Neural cell (in vitro differentiated cells): ENCODE results near the gene MYO5C. TPM values are rescaled to one million over a fixed set of nuclear protein-coding genes. Genes with fewer than 3 reads are reported as not detected.

Source experiments
- H2AFZ ChIP-seq: fragments of 200-600, 300-800 bp; sonication (generic), shearing (Covaris generic); 2 replicates; pipeline ENCODE4 v1.6.0; 2014; ENCODE audit warnings: low read depth, mild to moderate bottlenecking, antibody characterized with exemption, low read length, moderate library complexity
- H3F3A ChIP-seq: fragments of 200-600 bp; shearing (Covaris generic); 2 replicates; pipeline ENCODE4 v1.6.1; 2016; ENCODE audit warnings: mild to moderate bottlenecking, moderate library complexity, mixed read lengths, antibody characterized with exemption, low read length; ENCODE audit not compliant: insufficient read depth, poor library complexity, severe bottlenecking
- H3K27ac ChIP-seq: fragments of 200-600, 300-800 bp; sonication (generic), shearing (Covaris generic); 2 replicates; pipeline ENCODE4 v1.5.1; 2014; ENCODE audit warnings: mild to moderate bottlenecking, low read length, moderate library complexity
- H3K27me3 ChIP-seq: fragments of 300-800, 200-600 bp; sonication (generic), shearing (Covaris generic); 2 replicates; pipeline ENCODE4 v1.6.0; 2014; ENCODE audit warnings: mild to moderate bottlenecking, low read depth, low read length, moderate library complexity; ENCODE audit not compliant: insufficient read depth
- H3K36me3 ChIP-seq: fragments of 300-800, 200-600 bp; sonication (generic), shearing (Covaris generic); 2 replicates; pipeline ENCODE4 v1.5.1; 2014; ENCODE audit warnings: mild to moderate bottlenecking, antibody characterized with exemption, low read length, moderate library complexity; ENCODE audit not compliant: insufficient read depth
- H3K4me2 ChIP-seq: fragments of 300-800, 200-600 bp; sonication (generic), shearing (Covaris generic); 2 replicates; pipeline ENCODE4 v1.6.0; 2014; ENCODE audit warnings: mild to moderate bottlenecking, low read length
- H3K4me3 ChIP-seq: fragments of 300-800, 200-600 bp; sonication (generic), shearing (Covaris generic); 2 replicates; pipeline ENCODE4 v1.5.1; 2014; ENCODE audit warnings: mild to moderate bottlenecking, low read length, moderate library complexity
- H3K79me2 ChIP-seq: fragments of 200-600 bp; shearing (Covaris generic); replicated peaks from 2 replicates; pipeline ENCODE4 v1.6.0; 2014; ENCODE audit warnings: mild to moderate bottlenecking, low read length, moderate library complexity; ENCODE audit not compliant: insufficient read depth
- H3K9ac ChIP-seq: fragments of 300-800, 200-600 bp; sonication (generic), shearing (Covaris generic); 2 replicates; pipeline ENCODE4 v1.6.1; 2016; ENCODE audit warnings: mild to moderate bottlenecking, low read length, mixed read lengths
- H3K9me2 ChIP-seq: fragments of 200-600 bp; shearing (Covaris generic); 2 replicates; pipeline ENCODE4 v1.6.1; 2016; ENCODE audit warnings: mild to moderate bottlenecking, low read length, mixed read lengths; ENCODE audit not compliant: insufficient read depth
- H3K9me3 ChIP-seq: fragments of 200-600, 300-800 bp; sonication (generic), shearing (Covaris generic); 2 replicates; pipeline ENCODE4 v1.6.1; 2016; ENCODE audit warnings: mild to moderate bottlenecking, mixed run types, low read length, moderate library complexity, mixed read lengths
- H4K20me1 ChIP-seq: fragments of 200-600 bp; shearing (Covaris generic); 2 replicates; pipeline ENCODE4 v1.6.1; 2016; ENCODE audit warnings: mild to moderate bottlenecking, mixed run types; ENCODE audit not compliant: insufficient read depth
- EP300 ChIP-seq: fragments of 450-650 bp; conservative IDR thresholded peaks from 2 replicates; pipeline ENCODE4 v1.6.1; 2014; ENCODE audit warnings: antibody characterized with exemption, mild to moderate bottlenecking, moderate library complexity; ENCODE audit not compliant: poor library complexity, severe bottlenecking
- EZH2 ChIP-seq: fragments of 200-600, 300-800 bp; shearing (Covaris generic), sonication (generic); IDR thresholded peaks from 2 replicates; pipeline ENCODE4 v1.6.1; 2014; ENCODE audit warnings: antibody characterized with exemption, low read length, borderline replicate concordance, mild to moderate bottlenecking; ENCODE audit not compliant: insufficient read depth, poor library complexity, severe bottlenecking
- MXI1 ChIP-seq: fragments of 450-650 bp; conservative IDR thresholded peaks from 2 replicates; pipeline ENCODE4 v1.6.1; 2014; ENCODE audit warnings: antibody characterized with exemption, mild to moderate bottlenecking; ENCODE audit not compliant: poor library complexity, severe bottlenecking
- POLR2AphosphoS5 ChIP-seq: IDR thresholded peaks from 2 replicates; pipeline ENCODE4 v1.6.1; 2012
- RAD21 ChIP-seq: fragments of 450-650 bp; conservative IDR thresholded peaks from 2 replicates; pipeline ENCODE4 v1.6.1; 2014; ENCODE audit warnings: antibody characterized with exemption, mild to moderate bottlenecking, moderate library complexity
- SMC3 ChIP-seq: fragments of 450-650 bp; conservative IDR thresholded peaks from 2 replicates; pipeline ENCODE4 v1.6.1; 2014; ENCODE audit warnings: antibody characterized with exemption, mild to moderate bottlenecking, moderate library complexity; ENCODE audit not compliant: poor library complexity
- TAF1 ChIP-seq: IDR thresholded peaks from 2 replicates; pipeline ENCODE4 v1.6.1; 2012; ENCODE audit warnings: low read depth
- polyA plus RNA-seq: library from polyadenylated mRNA; depleted of rRNA; stranded (reverse); fragments of >200 nt; gene quantifications from 2 replicates; pipeline ENCODE4 v1.2.3, GENCODE V29; 2014
- TF ChIP-seq, protein P1 (sequence below): fragments of 450-650 bp; IDR thresholded peaks from 2 replicates; pipeline ENCODE4 v1.5.1; 2014; ENCODE audit warnings: antibody characterized with exemption, mild to moderate bottlenecking, moderate library complexity; ENCODE audit not compliant: poor library complexity, severe bottlenecking
- TF ChIP-seq, protein P2 (sequence below): IDR thresholded peaks from 2 replicates; pipeline ENCODE4 v1.6.1; 2012; ENCODE audit warnings: borderline replicate concordance

The MYO5C gene
- polyA plus RNA-seq, 1 donor from 2014 or later = 0.77 TPM

DNA sequence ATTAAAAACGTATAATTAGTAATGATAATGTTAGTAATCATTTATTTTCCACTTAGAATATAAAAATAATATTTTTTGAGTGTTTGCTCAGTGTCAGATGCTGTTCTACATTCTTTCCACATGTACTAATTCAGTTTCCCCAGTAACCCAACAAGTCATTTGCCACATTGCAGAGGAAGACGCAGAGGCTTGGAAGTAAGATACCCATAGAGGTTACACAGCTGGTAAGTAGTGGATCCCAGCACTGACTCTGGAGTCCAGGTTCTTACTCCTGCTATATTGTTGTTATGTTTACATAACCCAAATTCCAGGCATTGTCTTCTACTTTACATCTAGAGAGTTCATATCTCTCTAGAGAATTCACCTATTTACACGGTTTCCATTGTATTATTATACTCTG, 48.2 kb upstream of the MYO5C start:
- no peaks in the 10 kb centered on the region for H3K36me3 ChIP-seq
- no peaks in the 10 kb centered on the region for H4K20me1 ChIP-seq
- H3F3A ChIP-seq = no peaks in the 10 kb centered on the region
- H3K79me2 ChIP-seq = no peaks in the 10 kb centered on the region
- no peak overlapping the region for H3K9ac ChIP-seq
- H2AFZ ChIP-seq = no peak overlapping the region
- no peak overlapping the region for H3K27ac ChIP-seq
- H3K27me3 ChIP-seq = no peaks in the 10 kb centered on the region
- TF ChIP-seq MXI1 (no peak), EP300 (no peak), POLR2AphosphoS5 (no peak), TAF1 (no peak), SMC3 (no peak), EZH2 (no peak), RAD21 (no peak)
- TF ChIP-seq, protein P1, sequence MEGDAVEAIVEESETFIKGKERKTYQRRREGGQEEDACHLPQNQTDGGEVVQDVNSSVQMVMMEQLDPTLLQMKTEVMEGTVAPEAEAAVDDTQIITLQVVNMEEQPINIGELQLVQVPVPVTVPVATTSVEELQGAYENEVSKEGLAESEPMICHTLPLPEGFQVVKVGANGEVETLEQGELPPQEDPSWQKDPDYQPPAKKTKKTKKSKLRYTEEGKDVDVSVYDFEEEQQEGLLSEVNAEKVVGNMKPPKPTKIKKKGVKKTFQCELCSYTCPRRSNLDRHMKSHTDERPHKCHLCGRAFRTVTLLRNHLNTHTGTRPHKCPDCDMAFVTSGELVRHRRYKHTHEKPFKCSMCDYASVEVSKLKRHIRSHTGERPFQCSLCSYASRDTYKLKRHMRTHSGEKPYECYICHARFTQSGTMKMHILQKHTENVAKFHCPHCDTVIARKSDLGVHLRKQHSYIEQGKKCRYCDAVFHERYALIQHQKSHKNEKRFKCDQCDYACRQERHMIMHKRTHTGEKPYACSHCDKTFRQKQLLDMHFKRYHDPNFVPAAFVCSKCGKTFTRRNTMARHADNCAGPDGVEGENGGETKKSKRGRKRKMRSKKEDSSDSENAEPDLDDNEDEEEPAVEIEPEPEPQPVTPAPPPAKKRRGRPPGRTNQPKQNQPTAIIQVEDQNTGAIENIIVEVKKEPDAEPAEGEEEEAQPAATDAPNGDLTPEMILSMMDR = no peak
- TF ChIP-seq, protein P2, sequence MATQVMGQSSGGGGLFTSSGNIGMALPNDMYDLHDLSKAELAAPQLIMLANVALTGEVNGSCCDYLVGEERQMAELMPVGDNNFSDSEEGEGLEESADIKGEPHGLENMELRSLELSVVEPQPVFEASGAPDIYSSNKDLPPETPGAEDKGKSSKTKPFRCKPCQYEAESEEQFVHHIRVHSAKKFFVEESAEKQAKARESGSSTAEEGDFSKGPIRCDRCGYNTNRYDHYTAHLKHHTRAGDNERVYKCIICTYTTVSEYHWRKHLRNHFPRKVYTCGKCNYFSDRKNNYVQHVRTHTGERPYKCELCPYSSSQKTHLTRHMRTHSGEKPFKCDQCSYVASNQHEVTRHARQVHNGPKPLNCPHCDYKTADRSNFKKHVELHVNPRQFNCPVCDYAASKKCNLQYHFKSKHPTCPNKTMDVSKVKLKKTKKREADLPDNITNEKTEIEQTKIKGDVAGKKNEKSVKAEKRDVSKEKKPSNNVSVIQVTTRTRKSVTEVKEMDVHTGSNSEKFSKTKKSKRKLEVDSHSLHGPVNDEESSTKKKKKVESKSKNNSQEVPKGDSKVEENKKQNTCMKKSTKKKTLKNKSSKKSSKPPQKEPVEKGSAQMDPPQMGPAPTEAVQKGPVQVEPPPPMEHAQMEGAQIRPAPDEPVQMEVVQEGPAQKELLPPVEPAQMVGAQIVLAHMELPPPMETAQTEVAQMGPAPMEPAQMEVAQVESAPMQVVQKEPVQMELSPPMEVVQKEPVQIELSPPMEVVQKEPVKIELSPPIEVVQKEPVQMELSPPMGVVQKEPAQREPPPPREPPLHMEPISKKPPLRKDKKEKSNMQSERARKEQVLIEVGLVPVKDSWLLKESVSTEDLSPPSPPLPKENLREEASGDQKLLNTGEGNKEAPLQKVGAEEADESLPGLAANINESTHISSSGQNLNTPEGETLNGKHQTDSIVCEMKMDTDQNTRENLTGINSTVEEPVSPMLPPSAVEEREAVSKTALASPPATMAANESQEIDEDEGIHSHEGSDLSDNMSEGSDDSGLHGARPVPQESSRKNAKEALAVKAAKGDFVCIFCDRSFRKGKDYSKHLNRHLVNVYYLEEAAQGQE = no peak
- no peak overlapping the region for H3K4me2 ChIP-seq
- H3K4me3 ChIP-seq = no peak overlapping the region
- no peaks in the 10 kb centered on the region for H3K9me2 ChIP-seq
- H3K9me3 ChIP-seq = no peaks in the 10 kb centered on the region

DNA sequence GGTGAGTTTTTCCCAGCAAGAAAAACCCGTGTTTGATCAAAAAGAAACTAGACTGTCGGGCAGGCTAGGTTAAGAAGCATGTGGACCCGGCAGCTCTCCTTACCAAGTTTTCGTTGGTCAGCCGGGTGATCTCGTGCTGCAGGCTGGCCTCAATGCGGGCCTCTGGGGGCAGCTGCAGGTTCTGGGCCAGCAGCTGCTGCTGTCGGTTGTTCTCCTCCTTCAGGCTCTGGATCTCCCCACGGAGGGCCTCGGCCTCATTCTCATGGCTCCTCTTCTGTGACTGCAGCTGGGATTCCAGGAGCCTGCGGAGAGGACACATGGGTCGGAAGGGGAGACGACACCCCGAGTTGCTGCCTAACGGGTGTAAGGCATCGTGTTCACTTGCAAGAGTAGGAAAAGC, 44.5 kb upstream of the MYO5C start:
- Histone ChIP-seq H3F3A (no peaks in the 10 kb centered on the region), H3K36me3 (no peaks in the 10 kb centered on the region), H3K27ac (no peak overlapping the region), H4K20me1 (no peaks in the 10 kb centered on the region), H3K9me3 (no peaks in the 10 kb centered on the region), H3K4me3 (no peak overlapping the region), H3K4me2 (no peak overlapping the region), H3K27me3 (no peaks in the 10 kb centered on the region), H3K9me2 (no peaks in the 10 kb centered on the region), H3K79me2 (no peaks in the 10 kb centered on the region), H3K9ac (no peak overlapping the region), H2AFZ (no peak overlapping the region)
- TF ChIP-seq RAD21 (no peak), EP300 (no peak), TAF1 (no peak)

DNA sequence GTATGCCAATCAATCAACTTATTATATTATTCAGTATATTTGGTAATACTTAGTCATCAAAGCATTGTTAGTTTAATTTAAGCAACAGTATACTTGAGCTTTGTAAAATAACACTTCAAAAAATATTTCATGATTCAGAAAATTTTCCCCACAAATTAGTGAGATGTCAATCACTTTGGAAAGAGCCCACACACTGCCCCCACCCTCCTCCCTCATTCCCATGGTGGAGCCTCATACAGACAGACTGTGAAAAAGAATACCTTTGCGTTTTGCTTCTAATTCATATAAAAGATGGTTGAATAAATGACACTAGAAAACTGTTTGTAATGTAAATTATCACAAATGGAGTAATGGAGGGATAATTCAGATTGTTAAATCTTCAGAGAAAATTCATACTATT, 43.3 kb upstream of the MYO5C start:
- H3K4me3 ChIP-seq = no peak overlapping the region
- no peaks in the 10 kb centered on the region for H3K9me2 ChIP-seq
- no peaks in the 10 kb centered on the region for H3K9me3 ChIP-seq
- no peaks in the 10 kb centered on the region for H4K20me1 ChIP-seq
- H2AFZ ChIP-seq = no peak overlapping the region
- H3K27ac ChIP-seq = no peak overlapping the region
- no peak overlapping the region for H3K9ac ChIP-seq
- no peaks in the 10 kb centered on the region for H3K79me2 ChIP-seq
- TF ChIP-seq, protein P1 = no peak
- no peak for TF ChIP-seq RAD21
- no peak for TF ChIP-seq MXI1
- no peak for TF ChIP-seq POLR2AphosphoS5
- TF ChIP-seq TAF1 = no peak
- TF ChIP-seq EP300 = no peak
- no peak for TF ChIP-seq SMC3
- no peak overlapping the region for H3K4me2 ChIP-seq
- H3K36me3 ChIP-seq = no peaks in the 10 kb centered on the region
- H3F3A ChIP-seq = no peaks in the 10 kb centered on the region
- H3K27me3 ChIP-seq = no peaks in the 10 kb centered on the region
